Left ventricle myocardium inferior (tissue), 1 donor: ENCODE data around the gene ERH. TPM values are rescaled to one million over a fixed set of nuclear protein-coding genes. Genes with fewer than 3 reads are reported as not detected.
"Not testable (repeated sequence)": the region's sequence is repeated elsewhere in the genome, so short reads cannot be mapped to it uniquely, and the experiment has no call there.

Experiments
- DNase-seq: peaks from one replicate; pipeline ENCODE4 v3.0.0-alpha.2; 2020
- H3K27ac ChIP-seq: fragments of 200-600 bp; replicated peaks from 2 replicates; pipeline ENCODE4 v1.8.0; 2021
- H3K27me3 ChIP-seq: fragments of 200-600 bp; 2 replicates; pipeline ENCODE4 v1.8.0; 2021; ENCODE audit warnings: low read depth
- H3K36me3 ChIP-seq: fragments of 200-600 bp; 2 replicates; pipeline ENCODE4 v1.8.0; 2021
- H3K4me1 ChIP-seq: fragments of 200-600 bp; 2 replicates; pipeline ENCODE4 v1.8.0; 2021
- H3K4me3 ChIP-seq: fragments of 200-600 bp; 2 replicates; pipeline ENCODE4 v1.8.0; 2021; ENCODE audit warnings: mild to moderate bottlenecking, moderate library complexity
- H3K9me3 ChIP-seq: fragments of 200-600 bp; replicated peaks from 2 replicates; pipeline ENCODE4 v1.8.0; 2021
- CTCF ChIP-seq: fragments of 200-600 bp; IDR thresholded peaks from 2 replicates; pipeline ENCODE4 v1.8.0; 2021; ENCODE audit warnings: antibody characterized with exemption, mild to moderate bottlenecking, borderline replicate concordance
- intact Hi-C: fragments of 100-400 bp; cut with micrococcal nuclease; formaldehyde crosslinking; loops from one replicate; pipeline ENCODE4 v1.11.0; 2022
- total RNA-seq: library from RNA; stranded (reverse); fragmentation: NEBNext Ultra II Directional; extraction: Animal tissue kit (Norgen Biotek cat#: 25700); gene quantifications from one replicate; pipeline ENCODE4 v1.2.1, GENCODE V29; 2021
- donor health status: DM: no; HTN: yes; CAD: no; lungs with severe emphysema.

The ERH gene
- total RNA-seq, 1 donor from 2014 or later, result 105 TPM

- Histone ChIP-seq H3K27ac (no peak overlapping the region), H3K9me3 (no peaks in the 10 kb centered on the region), H3K27me3 (no peaks in the 10 kb centered on the region), H3K4me1 (peaks cover 55% of the 10 kb centered on the region), H3K4me3 (no peak overlapping the region), H3K36me3 (peaks cover 75% of the 10 kb centered on the region)
- TF ChIP-seq CTCF, result no peak
- DNase-seq, result no peak
- intact Hi-C loops, result no loop called here
Observed at GRCh38 chr14:69392481-69392880, 5.6 kb downstream of the ERH start.

- H3K4me3 ChIP-seq, H3K27me3 ChIP-seq, H3K9me3 ChIP-seq, DNase-seq, intact Hi-C loops: not testable (repeated sequence)
- H3K27ac ChIP-seq, result peak overlapping the region; percentile 4
- H3K36me3 ChIP-seq, result peaks cover 83% of the 10 kb centered on the region
- peaks cover 44% of the 10 kb centered on the region for H3K4me1 ChIP-seq
Observed at GRCh38 chr14:69391400-69391799, 6.7 kb downstream of the ERH start.

- Histone ChIP-seq H3K36me3 (peaks cover 67% of the 10 kb centered on the region), H3K4me3 (no peak overlapping the region), H3K4me1 (peaks cover 20% of the 10 kb centered on the region), H3K27ac (no peak overlapping the region), H3K27me3 (no peaks in the 10 kb centered on the region), H3K9me3 (no peaks in the 10 kb centered on the region)
- intact Hi-C loops, result no loop called here
- TF ChIP-seq CTCF, result no peak
- no peak for DNase-seq
Observed at GRCh38 chr14:69387311-69387710, 10.8 kb downstream of the ERH start.

GRCh38 chr14:69378274-69378673 is 19.8 kb downstream of the ERH start:
- H3K9me3 ChIP-seq, result peaks cover 6% of the 10 kb centered on the region
- H3K4me3 ChIP-seq, result no peak overlapping the region
- peaks cover 9% of the 10 kb centered on the region for H3K4me1 ChIP-seq
- H3K36me3 ChIP-seq, result peaks cover 45% of the 10 kb centered on the region
- no peak overlapping the region for H3K27ac ChIP-seq
- intact Hi-C loops, result no loop called here
- no peaks in the 10 kb centered on the region for H3K27me3 ChIP-seq
- no peak for DNase-seq
- TF ChIP-seq CTCF, result no peak

GRCh38 chr14:69376439-69376838 is 21.7 kb downstream of the ERH start:
- H3K36me3 ChIP-seq, result peaks cover 45% of the 10 kb centered on the region
- no peak for TF ChIP-seq CTCF
- no peak overlapping the region for H3K27ac ChIP-seq
- intact Hi-C loops, result no loop called here
- no peaks in the 10 kb centered on the region for H3K27me3 ChIP-seq
- H3K4me3 ChIP-seq, result no peak overlapping the region
- DNase-seq, result no peak
- peaks cover 6% of the 10 kb centered on the region for H3K9me3 ChIP-seq
- peaks cover 9% of the 10 kb centered on the region for H3K4me1 ChIP-seq

GRCh38 chr14:69375722-69376121 is 22.4 kb downstream of the ERH start:
- H3K4me3 ChIP-seq, result no peak overlapping the region
- DNase-seq, result no peak
- peaks cover 3% of the 10 kb centered on the region for H3K4me1 ChIP-seq
- H3K9me3 ChIP-seq, result peaks cover 6% of the 10 kb centered on the region
- H3K27me3 ChIP-seq, result no peaks in the 10 kb centered on the region
- peaks cover 45% of the 10 kb centered on the region for H3K36me3 ChIP-seq
- intact Hi-C loops, result no loop called here
- H3K27ac ChIP-seq, result no peak overlapping the region
- no peak for TF ChIP-seq CTCF
